PFSK-1 (cell line): ENCODE data around the gene TH.

Source experiments
- FOXP2 ChIP-seq: optimal IDR thresholded peaks from 2 replicates; pipeline ENCODE3; 2011; ENCODE audit warnings: borderline replicate concordance, control low read depth, inconsistent platforms; ENCODE audit not compliant: insufficient read depth; ENCODE audit errors: extremely low read length, extremely low read depth
- POLR2AphosphoS5 ChIP-seq: IDR thresholded peaks from 2 replicates; pipeline ENCODE4 v1.6.1; 2012; ENCODE audit warnings: low read depth, mild to moderate bottlenecking, control low read depth, low read length, moderate library complexity
- SIN3A ChIP-seq: IDR thresholded peaks from 2 replicates; pipeline ENCODE4 v1.6.1; 2012; ENCODE audit warnings: mild to moderate bottlenecking, low read length, moderate library complexity, borderline replicate concordance; ENCODE audit not compliant: insufficient read depth
- TAF1 ChIP-seq: IDR thresholded peaks from 2 replicates; pipeline ENCODE4 v1.6.1; 2012; ENCODE audit warnings: low read length, control low read depth, borderline replicate concordance; ENCODE audit not compliant: insufficient read depth
- TF ChIP-seq, protein P1 (sequence below), 2 experiments: IDR thresholded peaks; 2 replicates each; pipeline versions ENCODE4 v1.6.1 to v1.8.0; 2011 to 2012; ENCODE audit warnings: low read depth in 2 of 2, low read length in 2 of 2, control low read depth in 1 of 2, inconsistent platforms in 1 of 2, mild to moderate bottlenecking in 1 of 2, moderate library complexity in 1 of 2; ENCODE audit not compliant: insufficient read depth in 1 of 2

Gene TH

DNA sequence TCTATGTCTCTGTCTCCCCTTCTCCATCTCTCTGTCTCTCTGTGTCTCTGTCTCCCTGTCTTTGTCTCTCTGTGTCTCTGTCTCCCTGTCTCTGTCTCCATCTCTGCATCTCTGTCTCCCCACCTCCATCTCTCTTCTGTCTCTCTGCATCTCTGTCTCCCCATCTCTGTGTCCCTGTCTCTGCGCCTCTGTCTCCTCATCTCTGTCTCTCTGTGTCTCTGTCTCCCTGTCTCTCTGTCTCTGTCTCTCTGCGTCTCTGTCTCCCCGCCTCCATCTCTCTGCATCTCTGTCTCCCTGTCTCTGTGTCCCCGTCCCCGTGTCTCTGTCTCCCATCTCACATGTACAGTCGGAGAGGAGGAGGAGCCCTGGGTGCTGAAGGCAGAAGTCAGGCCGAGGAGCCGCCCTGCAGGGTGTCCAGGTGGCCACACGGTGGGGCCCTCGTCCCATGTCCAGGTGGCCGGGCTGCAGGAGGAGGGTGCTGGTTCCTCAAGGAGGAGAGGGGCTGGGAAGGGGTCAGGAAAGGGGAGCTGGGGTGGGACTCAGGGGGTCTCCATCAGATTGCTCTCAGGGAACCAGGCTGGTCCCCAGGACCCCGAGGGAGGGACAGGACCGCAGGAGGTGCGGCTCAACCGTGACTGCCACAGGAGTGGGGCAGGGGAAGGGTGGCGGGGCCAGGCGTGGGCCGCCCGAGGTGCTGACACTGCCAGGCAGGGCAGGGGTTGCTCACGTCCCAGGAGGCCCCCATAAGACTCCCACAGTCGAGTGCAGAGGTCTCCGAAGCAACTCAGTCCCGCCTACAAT lies 25.6 kb upstream of the TH start:
- TF ChIP-seq TAF1 (no peak), SIN3A (no peak)

GRCh38 chr11:2195756-2196088 lies 24.1 kb upstream of the TH start:
- no peak for TF ChIP-seq SIN3A
- TF ChIP-seq FOXP2 = no peak
- no peak for TF ChIP-seq TAF1
- TF ChIP-seq, protein P1, sequence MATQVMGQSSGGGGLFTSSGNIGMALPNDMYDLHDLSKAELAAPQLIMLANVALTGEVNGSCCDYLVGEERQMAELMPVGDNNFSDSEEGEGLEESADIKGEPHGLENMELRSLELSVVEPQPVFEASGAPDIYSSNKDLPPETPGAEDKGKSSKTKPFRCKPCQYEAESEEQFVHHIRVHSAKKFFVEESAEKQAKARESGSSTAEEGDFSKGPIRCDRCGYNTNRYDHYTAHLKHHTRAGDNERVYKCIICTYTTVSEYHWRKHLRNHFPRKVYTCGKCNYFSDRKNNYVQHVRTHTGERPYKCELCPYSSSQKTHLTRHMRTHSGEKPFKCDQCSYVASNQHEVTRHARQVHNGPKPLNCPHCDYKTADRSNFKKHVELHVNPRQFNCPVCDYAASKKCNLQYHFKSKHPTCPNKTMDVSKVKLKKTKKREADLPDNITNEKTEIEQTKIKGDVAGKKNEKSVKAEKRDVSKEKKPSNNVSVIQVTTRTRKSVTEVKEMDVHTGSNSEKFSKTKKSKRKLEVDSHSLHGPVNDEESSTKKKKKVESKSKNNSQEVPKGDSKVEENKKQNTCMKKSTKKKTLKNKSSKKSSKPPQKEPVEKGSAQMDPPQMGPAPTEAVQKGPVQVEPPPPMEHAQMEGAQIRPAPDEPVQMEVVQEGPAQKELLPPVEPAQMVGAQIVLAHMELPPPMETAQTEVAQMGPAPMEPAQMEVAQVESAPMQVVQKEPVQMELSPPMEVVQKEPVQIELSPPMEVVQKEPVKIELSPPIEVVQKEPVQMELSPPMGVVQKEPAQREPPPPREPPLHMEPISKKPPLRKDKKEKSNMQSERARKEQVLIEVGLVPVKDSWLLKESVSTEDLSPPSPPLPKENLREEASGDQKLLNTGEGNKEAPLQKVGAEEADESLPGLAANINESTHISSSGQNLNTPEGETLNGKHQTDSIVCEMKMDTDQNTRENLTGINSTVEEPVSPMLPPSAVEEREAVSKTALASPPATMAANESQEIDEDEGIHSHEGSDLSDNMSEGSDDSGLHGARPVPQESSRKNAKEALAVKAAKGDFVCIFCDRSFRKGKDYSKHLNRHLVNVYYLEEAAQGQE (IDR thresholded peaks at IDR 0.05; ENCODE audit: insufficient read depth in 1 of 2, low read depth in 2 of 2, low read length in 2 of 2) = no peak
- TF ChIP-seq POLR2AphosphoS5 = no peak

DNA sequence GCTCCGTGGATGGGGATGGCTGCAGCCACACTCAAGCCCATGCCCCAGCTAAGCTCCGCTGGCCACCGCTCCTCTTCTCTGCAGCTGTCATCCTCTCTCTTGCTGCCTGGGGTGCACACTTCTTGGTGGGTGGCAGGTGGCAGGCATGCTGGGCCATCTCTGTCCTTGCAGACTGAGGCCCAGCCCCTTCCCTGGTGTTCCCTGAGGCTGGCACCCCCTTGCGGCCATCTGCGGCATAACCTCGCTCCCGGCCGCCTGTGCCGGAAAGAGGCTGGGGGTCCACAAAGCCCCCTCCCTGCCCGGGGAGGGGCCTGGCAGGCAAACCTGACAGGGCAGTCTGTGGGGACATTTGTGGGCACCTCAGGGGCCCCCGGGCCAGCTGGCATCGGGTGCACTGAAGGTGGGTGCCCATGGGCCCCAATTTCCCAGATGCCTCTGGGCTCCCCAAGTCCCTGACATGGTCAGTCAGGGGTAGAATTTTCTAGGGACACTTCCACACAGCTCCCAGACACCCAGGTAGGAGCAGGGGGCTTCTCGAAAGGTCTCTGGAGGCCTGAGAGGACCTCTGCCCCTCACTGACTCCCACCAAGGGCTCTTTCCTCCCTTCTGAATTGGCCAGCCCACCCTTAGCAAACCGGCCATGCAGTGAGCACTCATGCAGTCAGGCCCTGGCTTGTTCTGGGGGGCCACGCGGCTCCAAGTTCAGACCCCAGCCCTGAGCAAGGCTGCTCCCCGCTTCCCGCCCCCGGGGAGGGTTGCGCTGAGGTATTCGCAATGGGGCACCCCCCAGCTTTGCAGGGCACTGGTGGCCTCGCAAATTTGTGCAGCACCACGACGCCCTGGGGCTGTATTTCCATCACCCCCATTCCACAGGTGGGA lies 23.5 kb upstream of the TH start:
- TF ChIP-seq FOXP2 (no peak), TAF1 (no peak), POLR2AphosphoS5 (no peak), SIN3A (no peak)
- TF ChIP-seq, protein P1 (IDR thresholded peaks at IDR 0.05; ENCODE audit: insufficient read depth in 1 of 2, low read depth in 2 of 2, low read length in 2 of 2) = no peak

GRCh38 chr11:2193099-2193887 lies 21.7 kb upstream of the TH start:
- TF ChIP-seq, protein P1 (IDR thresholded peaks at IDR 0.05; ENCODE audit: insufficient read depth in 1 of 2, low read depth in 2 of 2, low read length in 2 of 2) = no peak
- no peak for TF ChIP-seq TAF1
- TF ChIP-seq POLR2AphosphoS5 = no peak
- TF ChIP-seq SIN3A = no peak
- TF ChIP-seq FOXP2 = no peak

DNA sequence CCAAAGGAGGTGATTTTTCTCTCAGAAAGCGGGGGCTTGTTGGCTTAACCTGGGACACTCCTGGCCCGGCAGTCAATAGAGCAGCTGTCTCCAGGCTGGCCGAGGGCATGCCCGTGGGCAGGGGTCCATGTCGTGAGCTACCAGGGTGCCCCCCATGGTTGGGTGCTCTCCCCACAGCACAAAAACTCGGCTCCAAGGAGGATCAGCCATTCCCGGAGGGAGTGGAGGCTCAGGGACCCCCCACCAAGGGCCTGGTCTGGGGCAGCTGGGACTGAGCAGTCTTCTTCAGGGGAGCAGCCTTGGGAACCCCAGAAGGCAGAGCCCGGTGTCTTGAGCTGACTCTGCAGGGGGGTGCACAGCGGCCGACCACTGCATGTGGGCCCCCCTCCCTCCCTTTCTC lies 20.8 kb upstream of the TH start:
- no peak for TF ChIP-seq TAF1
- no peak for TF ChIP-seq FOXP2
- TF ChIP-seq, protein P1 (IDR thresholded peaks at IDR 0.05; ENCODE audit: insufficient read depth in 1 of 2, low read depth in 2 of 2, low read length in 2 of 2) = no peak
- TF ChIP-seq SIN3A = no peak
- TF ChIP-seq POLR2AphosphoS5 = no peak
